IMR-90 (cell line): ENCODE results near the gene COL5A1.

Experiments
- BHLHE40 ChIP-seq: fragments of 150-350 bp; IDR thresholded peaks from 2 replicates; pipeline ENCODE4 v1.6.1; 2016; ENCODE audit warnings: mild to moderate bottlenecking, low read depth, low read length
- CTCF ChIP-seq: conservative IDR thresholded peaks from 2 replicates; pipeline ENCODE4 v1.5.1; 2012; ENCODE audit warnings: mild to moderate bottlenecking, low read depth, low read length, improper control_type of control experiment
- FOS ChIP-seq: fragments of 150-350 bp; IDR thresholded peaks from 2 replicates; pipeline ENCODE4 v1.6.1; 2016; ENCODE audit warnings: low read depth, low read length
- POLR2A ChIP-seq: IDR thresholded peaks from 2 replicates; pipeline ENCODE4 v1.6.1; 2012; ENCODE audit warnings: mild to moderate bottlenecking, low read depth, low read length
- RCOR1 ChIP-seq: IDR thresholded peaks from 2 replicates; pipeline ENCODE4 v1.6.1; 2012; ENCODE audit warnings: mild to moderate bottlenecking, low read length, improper control_type of control experiment; ENCODE audit not compliant: insufficient replicate concordance
- RFX5 ChIP-seq: IDR thresholded peaks from 2 replicates; pipeline ENCODE4 v1.8.0; 2012; ENCODE audit warnings: low read depth, mild to moderate bottlenecking, low read length, moderate library complexity
- USF2 ChIP-seq: fragments of 150-350 bp; IDR thresholded peaks from 2 replicates; pipeline ENCODE4 v1.6.1; 2017; ENCODE audit warnings: mild to moderate bottlenecking, antibody characterized with exemption, low read length, low read depth

GRCh38 chr9:134611046-134611445, 30.6 kb upstream of the COL5A1 start:
- TF ChIP-seq CTCF: no peak
- no peak for TF ChIP-seq RFX5
- no peak for TF ChIP-seq USF2
- TF ChIP-seq BHLHE40: no peak
- TF ChIP-seq POLR2A: no peak
- no peak for TF ChIP-seq FOS
- TF ChIP-seq RCOR1: no peak
